Heart right ventricle (tissue), 16 donors: ENCODE results near the gene KRTAP5-8. TPM values are rescaled to one million over a fixed set of nuclear protein-coding genes. Genes with fewer than 3 reads are reported as not detected.
A peak's percentile ranks its signal among the peaks of the same experiment; 100 is the strongest.

Experiments
- ATAC-seq, 8 donors: fragments of 200-7000 bp; cut with Tn5 transposase; one replicate each; pipeline ENCODE4 v1.9.1; 2020; ENCODE audit warnings: mild to moderate bottlenecking in 8 of 8, moderate library complexity in 8 of 8, moderate number of reproducible peaks in 1 of 8
- DNase-seq, 2 donors: peaks; one replicate each; pipeline ENCODE4 v3.0.0-alpha.2; 2020
- H3K27ac ChIP-seq, 10 donors: fragments of 200-600 bp; sonication (generic) in 2 of 10; one replicate each; pipeline versions ENCODE4 v1.5.0 to v1.8.0; 2020 to 2022; ENCODE audit warnings: mild to moderate bottlenecking in 3 of 10
- H3K27me3 ChIP-seq, 7 donors: fragments of 200-600 bp; one replicate each; pipeline ENCODE4 v1.8.0; 2021 to 2022; ENCODE audit warnings: mild to moderate bottlenecking in 2 of 7
- H3K36me3 ChIP-seq, 9 donors: fragments of 200-600 bp; sonication (generic) in 1 of 9; one replicate each; pipeline versions ENCODE4 v1.5.0 to v1.8.0; 2020 to 2022; ENCODE audit warnings: mild to moderate bottlenecking in 2 of 9
- H3K4me1 ChIP-seq, 9 donors: fragments of 200-600 bp; sonication (generic) in 1 of 9; one replicate each; pipeline versions ENCODE4 v1.5.0 to v1.8.0; 2020 to 2022; ENCODE audit warnings: mild to moderate bottlenecking in 4 of 9
- H3K4me3 ChIP-seq, 10 donors: fragments of 200-600 bp; sonication (generic) in 2 of 10; one replicate each; pipeline versions ENCODE4 v1.5.0 to v1.8.0; 2020 to 2022; ENCODE audit warnings: mild to moderate bottlenecking in 7 of 10, moderate library complexity in 2 of 10
- H3K9me3 ChIP-seq, 11 donors: fragments of 200-600 bp in 10 of 11; sonication (generic) in 2 of 11; one replicate each; pipeline versions ENCODE4 v1.5.0 to v1.8.0; 2013 to 2022; ENCODE audit warnings: mild to moderate bottlenecking in 2 of 11, control low read depth in 1 of 11, moderate library complexity in 1 of 11
- WGBS, 2 donors: extraction: QIAGEN DNeasy Blood & Tissue Kit; methylation state at CpG; one replicate each; pipeline ENCODE4 v1.1.7; 2013; ENCODE audit warnings: inconsistent platforms in 1 of 2; 5-methylcytosine and 5-hydroxymethylcytosine counted together
- intact Hi-C, 10 donors: fragments of 100-400 bp; cut with DNase I; formaldehyde crosslinking; loops; one replicate each; pipeline versions ENCODE4 v1.11.1 to v1.14.2; 2022
- polyA plus RNA-seq, 2 donors: library from polyadenylated mRNA; stranded (reverse); fragments of 200-250 nt; gene quantifications; one replicate each; pipeline ENCODE4 v1.2.3, GENCODE V29; 2013
- total RNA-seq, 10 donors: library from RNA; stranded (reverse); fragmentation: NEBNext Ultra II Directional in 3 of 10; extraction: Animal tissue kit (Norgen Biotek cat#: 25700) in 3 of 10; gene quantifications; one replicate each; pipeline versions ENCODE4 v1.2.1 to v1.2.4, GENCODE V29; 2021 to 2023
- TF ChIP-seq, protein P1 (sequence below), 9 donors: fragments of 200-600 bp; sonication (generic) in 2 of 9; IDR thresholded peaks; one replicate each; pipeline versions ENCODE4 v1.5.0 to v1.8.0; 2021 to 2022; ENCODE audit warnings: antibody characterized with exemption in 9 of 9, mild to moderate bottlenecking in 5 of 9, moderate library complexity in 1 of 9
- donor health status: Arrhythmogenic right ventricular cardiomyopathy.
- donor health status: ischemic (EF 13 %, LVEDD 7.1; RV severe dilation, severe dysfunction).
- donor health status: healthy with polysubstance abuse.
- donor health status: DM: no; HTN: yes; CAD: no.
- donor health status: DM: no; HTN: no; CAD: no.
- donor health status: ischemic (EF 25% LVEDD 6.9; RV normal size, moderate dysfunction).
- donor health status: ischemic (EF 25% LVEDD 5.7; RV mildly dilated, moderate dysfunction).
- donor health status: healthy.
- donor health status: DM: yes; HTN: yes; CAD: no.
- donor health status: Ischemic cardiomyopathy.
- donor health status: ischemic (EF 35%, LVEDD 5.7; RV mildly dilated, moderate dysfunction).
- donor health status: nonischemic (EF 11% LVEDD 7.7; RV severe dilation, severe dysfunction).
- donor health status: DM: yes; HTN: yes; CAD: no.
- donor health status: PGD.
- donor health status: ischemic (EF 29% LVEDD 5.4; RV normal size, mild dysfunction).
- donor health status: nonischemic (EF 23%, LVEDD 6.1; RV moderate dilation, normal function).

Gene KRTAP5-8
- total and polyA plus RNA-seq, 12 donors: not detected

- DNase-seq: no peak
- Histone ChIP-seq H3K27ac (no peak overlapping the region), H3K4me1 (peaks cover 0 to 12% (median 0%) of the 10 kb centered on the region in 9 donors), H3K27me3 (no peaks in the 10 kb centered on the region), H3K4me3 (no peak overlapping the region), H3K36me3 (peaks cover 0 to 100% (median 56%) of the 10 kb centered on the region in 9 donors), H3K9me3 (peaks cover 0 to 5% (median 0%) of the 10 kb centered on the region in 11 donors)
- intact Hi-C loops: no loop called here
- TF ChIP-seq, protein P1, sequence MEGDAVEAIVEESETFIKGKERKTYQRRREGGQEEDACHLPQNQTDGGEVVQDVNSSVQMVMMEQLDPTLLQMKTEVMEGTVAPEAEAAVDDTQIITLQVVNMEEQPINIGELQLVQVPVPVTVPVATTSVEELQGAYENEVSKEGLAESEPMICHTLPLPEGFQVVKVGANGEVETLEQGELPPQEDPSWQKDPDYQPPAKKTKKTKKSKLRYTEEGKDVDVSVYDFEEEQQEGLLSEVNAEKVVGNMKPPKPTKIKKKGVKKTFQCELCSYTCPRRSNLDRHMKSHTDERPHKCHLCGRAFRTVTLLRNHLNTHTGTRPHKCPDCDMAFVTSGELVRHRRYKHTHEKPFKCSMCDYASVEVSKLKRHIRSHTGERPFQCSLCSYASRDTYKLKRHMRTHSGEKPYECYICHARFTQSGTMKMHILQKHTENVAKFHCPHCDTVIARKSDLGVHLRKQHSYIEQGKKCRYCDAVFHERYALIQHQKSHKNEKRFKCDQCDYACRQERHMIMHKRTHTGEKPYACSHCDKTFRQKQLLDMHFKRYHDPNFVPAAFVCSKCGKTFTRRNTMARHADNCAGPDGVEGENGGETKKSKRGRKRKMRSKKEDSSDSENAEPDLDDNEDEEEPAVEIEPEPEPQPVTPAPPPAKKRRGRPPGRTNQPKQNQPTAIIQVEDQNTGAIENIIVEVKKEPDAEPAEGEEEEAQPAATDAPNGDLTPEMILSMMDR (IDR thresholded peaks at IDR 0.05): no peak
- ATAC-seq: no peak
- 98% methylated on average over 13 of the region's 13 CpGs for WGBS, 2 donors
These were observed 41.4 kb upstream of the KRTAP5-8 start for GRCh38 chr11:71496421-71496820.

- peaks cover 0 to 5% (median 0%) of the 10 kb centered on the region in 11 donors for H3K9me3 ChIP-seq
- intact Hi-C loops: no loop called here
- DNase-seq: no peak
These were observed 39.7 kb upstream of the KRTAP5-8 start for GRCh38 chr11:71498091-71498490.

DNA sequence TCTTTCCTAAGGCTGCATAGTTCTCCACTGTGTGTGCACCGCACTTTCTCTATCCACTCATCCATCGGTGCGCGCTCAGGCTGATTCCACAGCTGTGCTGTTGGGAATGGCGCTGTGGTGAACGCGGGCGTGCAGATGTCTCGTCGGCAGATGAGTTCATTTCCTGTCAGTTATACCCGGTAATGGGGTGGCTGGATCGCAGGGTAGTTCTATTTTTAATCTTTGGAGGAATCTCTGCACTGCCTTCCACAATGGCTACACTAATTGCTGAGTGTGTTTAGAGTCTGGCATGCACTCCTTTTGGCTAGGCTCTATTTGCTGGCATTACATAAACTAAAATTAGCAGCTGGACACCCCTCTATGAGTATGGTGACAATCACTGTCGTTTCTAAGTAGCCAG is 38.7 kb upstream of the KRTAP5-8 start:
- H3K27ac ChIP-seq: peak overlapping the region in 1 of 10 donors; percentile 24
- DNase-seq (no peak), ATAC-seq (peak in 2 of 8 donors; percentile 39 to 55)
- WGBS, 2 donors: 68 to 69% methylated on average over 13 of the region's 13 CpGs
- H3K9me3 ChIP-seq: peaks cover 0 to 5% (median 0%) of the 10 kb centered on the region in 11 donors
- no peaks in the 10 kb centered on the region for H3K27me3 ChIP-seq
- H3K36me3 ChIP-seq: peaks cover 0 to 90% (median 52%) of the 10 kb centered on the region in 9 donors
- peaks cover 0 to 13% (median 0%) of the 10 kb centered on the region in 9 donors for H3K4me1 ChIP-seq
- no peak overlapping the region for H3K4me3 ChIP-seq
- TF ChIP-seq, protein P1 (IDR thresholded peaks at IDR 0.05): no peak
- intact Hi-C loops: no loop called here

More at GRCh38 chr11:71498091-71498490, 39.7 kb upstream of the KRTAP5-8 start:
- Histone ChIP-seq H3K27ac (no peak overlapping the region), H3K36me3 (peaks cover 0 to 92% (median 52%) of the 10 kb centered on the region in 9 donors), H3K27me3 (no peaks in the 10 kb centered on the region), H3K4me1 (peaks cover 0 to 12% (median 0%) of the 10 kb centered on the region in 9 donors), H3K4me3 (no peak overlapping the region)
- WGBS, 2 donors: 97% methylated on average over 19 of the region's 19 CpGs
- TF ChIP-seq, protein P1 (IDR thresholded peaks at IDR 0.05): no peak
- ATAC-seq: no peak

GRCh38 chr11:71499546-71499945 is 38.3 kb upstream of the KRTAP5-8 start:
- ATAC-seq (peak in 4 of 8 donors; percentile 29 to 56 (median 46)), DNase-seq (no peak)
- TF ChIP-seq, protein P1 (IDR thresholded peaks at IDR 0.05): no peak
- Histone ChIP-seq H3K4me1 (peaks cover 0 to 18% (median 0%) of the 10 kb centered on the region in 9 donors), H3K36me3 (peaks cover 0 to 90% (median 49%) of the 10 kb centered on the region in 9 donors), H3K9me3 (peaks cover 0 to 5% (median 0%) of the 10 kb centered on the region in 11 donors), H3K27ac (peak overlapping the region in 2 of 10 donors; percentile 0 to 24), H3K4me3 (no peak overlapping the region), H3K27me3 (no peaks in the 10 kb centered on the region)
- intact Hi-C loops: no loop called here
- 82 to 83% methylated on average over 6 of the region's 6 CpGs for WGBS, 2 donors
